HG03378 (cell line): ENCODE measurements around the gene LRRC37A2.
A peak's percentile ranks its signal among the peaks of the same experiment; 100 is the strongest.
"Not testable (repeated sequence)": the region's sequence is repeated elsewhere in the genome, so short reads cannot be mapped to it uniquely, and the experiment has no call there.

Experiments
- ATAC-seq: cut with Tn5 transposase; IDR thresholded peaks from one replicate; pipeline ENCODE4 v1.9.1; 2021; ENCODE audit warnings: mild to moderate bottlenecking, moderate library complexity; ENCODE audit not compliant: unreplicated experiment

LRRC37A2 gene

GRCh38 chr17:46591332-46591731 is 79.1 kb downstream of the LRRC37A2 start:
- ATAC-seq: not testable (repeated sequence)

- not testable (repeated sequence) for ATAC-seq
Measured at GRCh38 chr17:46598344-46598931, 86.2 kb downstream of the LRRC37A2 start.

GRCh38 chr17:46600767-46601166 is 88.5 kb downstream of the LRRC37A2 start:
- ATAC-seq: not testable (repeated sequence)

GRCh38 chr17:46603125-46603524 is 90.9 kb downstream of the LRRC37A2 start:
- ATAC-seq: peak; percentile 84
